Tibial nerve (tissue), 4 donors: ENCODE results near the gene PTK6. TPM values are rescaled to one million over a fixed set of nuclear protein-coding genes. Genes with fewer than 3 reads are reported as not detected.

Experiments
- DNase-seq, 2 donors: peaks; one replicate each; pipeline ENCODE4 v3.0.0-alpha.2; 2019; ENCODE audit warnings: low spot score in 2 of 2
- H3K27ac ChIP-seq, 4 donors: fragments of 200-600 bp; sonication (generic) in 3 of 4; one replicate each; pipeline ENCODE4 v1.5.1; 2017 to 2019; ENCODE audit warnings: mild to moderate bottlenecking in 1 of 4
- H3K27me3 ChIP-seq, 2 donors: fragments of 200-600 bp; sonication (generic) in 1 of 2; one replicate each; pipeline versions ENCODE4 v1.5.1 to v1.6.0; 2017 to 2019
- H3K36me3 ChIP-seq, 3 donors: fragments of 200-600 bp; sonication (generic); one replicate each; pipeline ENCODE4 v1.5.1; 2018 to 2019
- H3K4me1 ChIP-seq, 4 donors: fragments of 200-600 bp; sonication (generic) in 3 of 4; one replicate each; pipeline ENCODE4 v1.5.1; 2017 to 2019
- H3K4me3 ChIP-seq, 4 donors: fragments of 200-600 bp; sonication (generic) in 3 of 4; one replicate each; pipeline ENCODE4 v1.5.1; 2017 to 2019; ENCODE audit warnings: mild to moderate bottlenecking in 1 of 4, moderate library complexity in 1 of 4
- H3K9me3 ChIP-seq, 4 donors: fragments of 200-600 bp; sonication (generic) in 3 of 4; one replicate each; pipeline ENCODE4 v1.5.1; 2017 to 2019
- CTCF ChIP-seq, 5 experiments: fragments of 200-600 bp in 3 of 5; fragments of 450-650 bp in 2 of 5; sonication (generic) in 3 of 5; IDR thresholded peaks; one replicate each; pipeline ENCODE4 v1.5.1; 2016 to 2019; ENCODE audit warnings: antibody characterized with exemption in 5 of 5, mild to moderate bottlenecking in 3 of 5, moderate library complexity in 2 of 5
- EP300 ChIP-seq, 2 donors: sonication (generic); formaldehyde crosslinking; IDR thresholded peaks; one replicate each; pipeline ENCODE4 v1.6.1; 2017; ENCODE audit warnings: antibody characterized with exemption in 2 of 2, mild to moderate bottlenecking in 1 of 2
- POLR2A ChIP-seq, 2 donors: fragments of 450-650 bp; IDR thresholded peaks; one replicate each; pipeline ENCODE4 v1.6.1; 2017; ENCODE audit warnings: antibody characterized with exemption in 2 of 2, mild to moderate bottlenecking in 2 of 2, moderate library complexity in 2 of 2
- WGBS, 2 donors: methylation state at CpG; one replicate each; pipeline ENCODE4 v1.1.5; 2018; 5-methylcytosine and 5-hydroxymethylcytosine counted together
- total RNA-seq, 4 donors: library from RNA; depleted of rRNA; stranded (reverse); fragments of >200 nt; gene quantifications; one replicate each; pipeline ENCODE4 v1.1.0, GENCODE V29; 2016

The PTK6 gene
- total RNA-seq, 4 donors from 2014 or later: 0.21 to 0.90 TPM; not detected in 2

DNA sequence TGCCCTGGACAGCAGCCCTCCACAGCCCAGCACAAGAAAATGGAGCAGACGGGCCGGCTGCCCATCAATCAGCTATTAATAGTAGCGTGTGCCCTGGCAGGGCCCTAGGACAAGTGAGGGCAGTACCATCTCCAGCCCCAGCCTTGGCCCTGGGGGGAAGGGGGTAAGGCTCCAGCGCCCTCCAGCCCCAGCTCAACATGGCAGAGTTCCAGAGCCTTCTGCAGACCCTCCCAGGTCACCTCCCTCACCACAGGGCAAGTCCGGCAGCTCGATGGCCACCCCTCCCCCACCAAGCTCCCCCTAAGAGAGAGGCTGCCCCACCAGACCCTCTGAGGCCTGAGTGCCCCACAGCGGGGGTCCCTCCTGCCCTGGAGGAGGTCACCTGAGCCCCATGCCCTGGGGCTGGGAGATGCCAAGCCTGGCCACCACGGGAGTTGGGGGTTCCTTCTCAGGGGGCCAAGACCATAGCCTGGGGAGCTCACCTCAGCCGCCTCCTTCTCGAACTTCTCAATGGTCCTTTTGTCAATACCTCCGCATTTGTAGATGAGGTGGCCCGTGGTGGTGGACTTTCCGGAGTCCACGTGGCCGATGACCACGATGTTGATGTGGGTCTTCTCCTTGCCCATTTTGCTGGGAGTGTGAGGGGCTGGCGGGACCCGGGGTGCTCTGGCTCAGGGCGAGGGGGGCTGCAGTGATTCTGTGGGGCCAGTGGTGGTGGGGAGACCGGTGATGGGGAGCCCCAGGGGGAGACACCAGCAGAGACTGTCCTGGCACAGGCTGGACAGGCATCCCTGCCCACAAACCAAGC, 39.8 kb downstream of the PTK6 start:
- TF ChIP-seq EP300 (IDR thresholded peaks at IDR 0.05) (no peak), CTCF (IDR thresholded peaks at IDR 0.05) (no peak), POLR2A (IDR thresholded peaks at IDR 0.05) (no peak)
- Histone ChIP-seq H3K27ac (no peak overlapping the region), H3K4me1 (peaks cover 0 to 25% (median 7%) of the 10 kb centered on the region in 4 donors), H3K36me3 (no peaks in the 10 kb centered on the region), H3K4me3 (no peak overlapping the region), H3K27me3 (peaks cover 0 to 75% of the 10 kb centered on the region in 2 donors), H3K9me3 (no peaks in the 10 kb centered on the region)
- 62 to 70% methylated on average over 15 to 17 of the region's 20 CpGs for WGBS, 2 donors
- no peak for DNase-seq

GRCh38 chr20:63496596-63497120, 40.5 kb downstream of the PTK6 start:
- Histone ChIP-seq H3K36me3 (no peaks in the 10 kb centered on the region), H3K27ac (no peak overlapping the region), H3K27me3 (peaks cover 0 to 68% of the 10 kb centered on the region in 2 donors), H3K9me3 (no peaks in the 10 kb centered on the region), H3K4me3 (peak overlapping the region in 3 of 4 donors; percentile 14 to 36 (median 19)), H3K4me1 (peaks cover 0 to 25% (median 7%) of the 10 kb centered on the region in 4 donors)
- DNase-seq: no peak
- TF ChIP-seq CTCF (IDR thresholded peaks at IDR 0.05): no peak
- 45 to 64% methylated on average over 9 to 13 of the region's 16 CpGs for WGBS, 2 donors

DNA sequence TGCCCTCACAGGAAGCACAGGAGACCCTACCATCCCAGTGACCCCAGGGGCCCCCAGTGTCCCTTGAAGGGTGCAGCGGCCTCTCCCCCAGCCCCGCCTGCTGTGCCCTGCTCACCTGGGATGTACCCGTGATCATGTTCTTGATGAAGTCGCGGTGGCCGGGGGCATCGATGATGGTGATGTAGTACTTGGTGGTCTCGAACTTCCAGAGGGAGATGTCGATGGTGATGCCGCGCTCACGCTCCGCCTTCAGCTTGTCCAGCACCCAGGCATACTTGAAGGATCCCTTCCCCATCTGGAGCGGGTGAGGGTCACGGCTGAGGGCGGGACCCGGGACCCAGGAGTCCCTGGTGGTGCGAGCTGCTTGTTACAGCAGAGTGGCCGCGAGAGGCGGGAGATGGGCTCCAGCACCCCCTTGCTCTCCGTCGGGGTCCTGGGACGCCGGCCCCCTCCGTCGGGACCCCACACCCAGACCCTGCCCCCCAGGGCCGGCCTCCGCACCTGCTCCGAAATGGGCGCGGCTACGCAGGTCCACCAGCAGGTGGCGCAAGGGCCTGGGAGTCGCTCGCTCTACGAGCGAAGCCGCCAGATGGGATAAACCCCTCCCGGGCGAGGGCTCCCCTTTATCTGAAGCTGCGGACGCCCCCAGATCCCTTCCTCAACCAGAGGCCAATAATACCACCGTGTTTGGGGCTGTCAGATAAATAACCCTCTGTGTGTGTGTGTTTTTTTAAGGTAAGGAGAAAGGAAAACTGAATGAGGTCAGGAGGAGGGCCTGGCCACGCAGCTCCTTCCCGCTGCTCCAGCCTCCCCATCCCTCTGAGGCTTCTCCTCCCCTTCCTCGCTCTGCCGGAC, 41.2 kb downstream of the PTK6 start:
- H3K4me3 ChIP-seq: peak overlapping the region in 3 of 4 donors; percentile 14 to 36 (median 19)
- peaks cover 0 to 68% of the 10 kb centered on the region in 2 donors for H3K27me3 ChIP-seq
- 22 to 37% methylated on average over 31 to 48 of the region's 48 CpGs for WGBS, 2 donors
- no peak for TF ChIP-seq EP300 (IDR thresholded peaks at IDR 0.05)
- TF ChIP-seq CTCF (IDR thresholded peaks at IDR 0.05): peak; percentile 89 to 94 (median 92)
- TF ChIP-seq POLR2A (IDR thresholded peaks at IDR 0.05): no peak
- peaks cover 0 to 25% (median 7%) of the 10 kb centered on the region in 4 donors for H3K4me1 ChIP-seq
- DNase-seq: peak; percentile 36 to 65
- no peaks in the 10 kb centered on the region for H3K9me3 ChIP-seq
- no peaks in the 10 kb centered on the region for H3K36me3 ChIP-seq
- H3K27ac ChIP-seq: no peak overlapping the region

GRCh38 chr20:63495167-63495720, 41.9 kb downstream of the PTK6 start:
- Histone ChIP-seq H3K4me3 (no peak overlapping the region), H3K36me3 (no peaks in the 10 kb centered on the region), H3K27ac (no peak overlapping the region), H3K27me3 (peaks cover 0 to 68% of the 10 kb centered on the region in 2 donors), H3K4me1 (peaks cover 0 to 25% (median 7%) of the 10 kb centered on the region in 4 donors), H3K9me3 (no peaks in the 10 kb centered on the region)
- DNase-seq: no peak
- WGBS, 2 donors: 76 to 95% methylated on average over 6 of the region's 8 CpGs
- TF ChIP-seq POLR2A (IDR thresholded peaks at IDR 0.05): no peak
- TF ChIP-seq EP300 (IDR thresholded peaks at IDR 0.05): no peak
- no peak for TF ChIP-seq CTCF (IDR thresholded peaks at IDR 0.05)
